Endothelial cell (in vitro differentiated cells): Measurements from ENCODE around the gene XPNPEP3. TPM values are rescaled to one million over a fixed set of nuclear protein-coding genes. Genes with fewer than 3 reads are reported as not detected.
A peak's percentile ranks its signal among the peaks of the same experiment; 100 is the strongest.

ENCODE experiments used
- DNase-seq: peaks from one replicate; pipeline ENCODE4 v3.0.0; 2021; ENCODE audit warnings: low spot score
- H3K27ac Mint-ChIP-seq: one replicate; pipeline ENCODE4 v1.8.0; 2021; ENCODE audit warnings: mixed read lengths, inconsistent platforms; ENCODE audit not compliant: unreplicated experiment
- H3K27me3 Mint-ChIP-seq: one replicate; pipeline ENCODE4 v1.8.0; 2021; ENCODE audit warnings: mild to moderate bottlenecking, moderate library complexity, mixed read lengths, inconsistent platforms; ENCODE audit not compliant: unreplicated experiment
- H3K36me3 Mint-ChIP-seq: one replicate; pipeline ENCODE4 v1.8.0; 2021; ENCODE audit warnings: mild to moderate bottlenecking, low read depth, mixed read lengths, inconsistent platforms; ENCODE audit not compliant: unreplicated experiment
- H3K4me1 Mint-ChIP-seq: one replicate; pipeline ENCODE4 v1.8.0; 2021; ENCODE audit warnings: mild to moderate bottlenecking, mixed read lengths, inconsistent platforms; ENCODE audit not compliant: unreplicated experiment
- H3K4me3 Mint-ChIP-seq: one replicate; pipeline ENCODE4 v1.8.0; 2021; ENCODE audit warnings: mild to moderate bottlenecking, mixed read lengths, inconsistent platforms; ENCODE audit not compliant: unreplicated experiment
- H3K9me3 Mint-ChIP-seq: one replicate; pipeline ENCODE4 v1.8.0; 2021; ENCODE audit warnings: mixed read lengths, inconsistent platforms; ENCODE audit not compliant: unreplicated experiment
- total RNA-seq: library from RNA; stranded (reverse); fragmentation: NEBNext Ultra II Directional; extraction: Animal tissue kit (Norgen Biotek cat#: 25700); gene quantifications from one replicate; pipeline ENCODE4 v1.2.1, GENCODE V29; 2021; ENCODE audit not compliant: unreplicated experiment
- TF ChIP-seq, protein P1 (sequence below): fragments of 200-600 bp; sonication (generic); IDR thresholded peaks from one replicate; pipeline ENCODE4 v1.5.0; 2021; ENCODE audit warnings: antibody characterized with exemption; ENCODE audit not compliant: unreplicated experiment

Gene XPNPEP3
- total RNA-seq, 1 donor from 2014 or later: 23.5 TPM

DNA sequence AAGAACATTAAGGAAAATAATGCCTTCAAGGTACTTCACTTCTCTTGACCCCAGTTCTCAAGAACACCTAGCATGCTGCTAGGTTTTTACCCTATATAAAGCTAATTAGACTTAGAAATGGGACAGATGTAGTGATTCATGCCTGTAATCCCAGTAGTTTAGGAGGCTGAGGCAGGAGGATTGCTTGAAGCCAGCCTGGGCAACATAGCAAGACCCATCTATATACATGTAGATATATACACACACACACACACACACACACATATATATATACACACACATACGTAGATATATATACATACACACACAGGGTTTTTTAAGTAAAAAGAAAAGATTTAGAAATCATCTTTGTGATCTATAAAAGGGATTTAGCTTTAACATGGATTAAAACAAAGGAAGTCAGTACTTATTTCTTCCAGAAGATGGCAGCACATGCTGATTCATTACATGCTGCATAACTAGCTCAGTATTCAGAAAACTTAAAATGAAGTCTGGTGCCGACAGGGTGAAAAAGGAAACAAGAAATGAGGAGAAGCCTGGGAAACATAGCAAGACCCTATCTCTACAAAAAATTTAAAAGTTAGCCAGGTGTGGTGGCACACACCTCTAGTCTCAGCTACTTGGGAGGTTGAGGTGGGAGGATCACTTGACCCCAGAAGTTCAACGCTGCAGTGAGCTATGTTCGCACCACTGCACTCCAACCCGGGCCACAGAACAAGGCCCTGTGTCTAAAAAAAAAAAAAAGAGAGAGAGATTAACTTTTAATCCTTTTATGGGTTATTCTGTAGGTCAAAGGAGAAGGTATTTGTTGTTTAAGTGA lies 65.7 kb downstream of the XPNPEP3 start:
- DNase-seq: peak; percentile 19
- Mint-ChIP-seq H3K36me3 (peaks cover 15% of the 10 kb centered on the region), H3K27me3 (peaks cover 3% of the 10 kb centered on the region), H3K27ac (peak overlapping the region; percentile 52), H3K9me3 (no peaks in the 10 kb centered on the region), H3K4me3 (no peak overlapping the region), H3K4me1 (peaks cover 14% of the 10 kb centered on the region)
- TF ChIP-seq, protein P1, sequence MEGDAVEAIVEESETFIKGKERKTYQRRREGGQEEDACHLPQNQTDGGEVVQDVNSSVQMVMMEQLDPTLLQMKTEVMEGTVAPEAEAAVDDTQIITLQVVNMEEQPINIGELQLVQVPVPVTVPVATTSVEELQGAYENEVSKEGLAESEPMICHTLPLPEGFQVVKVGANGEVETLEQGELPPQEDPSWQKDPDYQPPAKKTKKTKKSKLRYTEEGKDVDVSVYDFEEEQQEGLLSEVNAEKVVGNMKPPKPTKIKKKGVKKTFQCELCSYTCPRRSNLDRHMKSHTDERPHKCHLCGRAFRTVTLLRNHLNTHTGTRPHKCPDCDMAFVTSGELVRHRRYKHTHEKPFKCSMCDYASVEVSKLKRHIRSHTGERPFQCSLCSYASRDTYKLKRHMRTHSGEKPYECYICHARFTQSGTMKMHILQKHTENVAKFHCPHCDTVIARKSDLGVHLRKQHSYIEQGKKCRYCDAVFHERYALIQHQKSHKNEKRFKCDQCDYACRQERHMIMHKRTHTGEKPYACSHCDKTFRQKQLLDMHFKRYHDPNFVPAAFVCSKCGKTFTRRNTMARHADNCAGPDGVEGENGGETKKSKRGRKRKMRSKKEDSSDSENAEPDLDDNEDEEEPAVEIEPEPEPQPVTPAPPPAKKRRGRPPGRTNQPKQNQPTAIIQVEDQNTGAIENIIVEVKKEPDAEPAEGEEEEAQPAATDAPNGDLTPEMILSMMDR: peak; percentile 71

DNA sequence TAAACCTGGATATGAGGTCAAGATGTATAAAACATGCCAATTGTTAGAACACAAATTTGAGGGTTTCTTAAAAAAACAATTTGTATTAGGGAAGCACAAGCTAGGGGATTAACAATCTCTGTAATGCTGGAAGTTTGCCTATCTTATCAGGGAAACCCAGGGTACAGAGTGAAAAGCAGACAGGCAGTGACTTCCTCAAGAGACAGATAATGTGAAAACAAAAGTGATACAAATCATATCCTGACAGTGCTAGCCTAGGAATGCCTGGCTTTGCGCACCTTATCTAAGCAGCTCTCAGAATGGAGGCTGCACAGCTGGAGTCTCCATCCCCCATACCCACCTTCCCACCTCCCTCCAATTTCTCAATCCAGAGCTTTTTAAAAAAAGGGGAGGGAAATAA lies 71.7 kb downstream of the XPNPEP3 start:
- Mint-ChIP-seq H3K27me3 (peaks cover 2% of the 10 kb centered on the region), H3K9me3 (no peaks in the 10 kb centered on the region), H3K27ac (peak overlapping the region; percentile 92), H3K4me3 (no peak overlapping the region), H3K4me1 (peaks cover 20% of the 10 kb centered on the region), H3K36me3 (peaks cover 10% of the 10 kb centered on the region)
- TF ChIP-seq, protein P1: no peak
- DNase-seq: peak; percentile 40

DNA sequence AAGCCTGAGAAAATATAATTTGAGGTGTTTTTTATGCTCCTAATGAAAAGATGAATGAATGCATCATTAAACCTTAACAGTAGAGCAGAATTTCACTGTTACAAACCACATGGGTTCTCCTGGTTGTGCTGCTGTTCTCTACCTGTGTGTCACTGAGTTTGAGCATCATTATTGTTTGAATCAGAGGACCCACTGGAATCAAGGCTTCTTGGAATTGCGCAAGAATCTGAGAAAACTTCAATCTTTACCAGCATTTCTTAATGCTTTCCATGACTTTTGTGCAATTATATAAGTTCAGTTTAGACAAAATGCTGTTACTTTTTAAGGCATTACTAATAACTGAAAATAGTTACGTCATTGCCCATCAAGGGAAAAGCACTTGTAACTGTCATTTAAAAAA lies 75.4 kb downstream of the XPNPEP3 start:
- H3K9me3 Mint-ChIP-seq: no peaks in the 10 kb centered on the region

DNA sequence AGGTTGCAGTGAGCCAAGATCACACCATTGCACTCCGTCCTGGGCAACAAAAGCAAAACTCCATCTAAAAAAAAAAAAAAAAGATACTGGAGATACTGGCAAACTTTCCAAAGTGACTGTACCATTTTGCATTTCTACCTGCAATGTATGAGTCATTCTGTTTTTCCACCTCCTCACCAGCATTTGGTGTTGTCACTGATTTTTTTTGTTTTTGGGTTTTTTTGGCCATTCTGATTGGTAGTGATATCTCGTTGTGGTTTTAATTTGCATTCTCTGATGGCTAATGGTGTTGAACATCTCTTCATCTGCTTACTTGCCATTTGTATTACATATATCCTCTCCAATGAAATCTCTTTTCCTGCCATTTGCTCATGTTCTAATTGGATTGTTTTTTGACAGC lies 82.3 kb downstream of the XPNPEP3 start:
- no peaks in the 10 kb centered on the region for H3K27me3 Mint-ChIP-seq
- no peak for DNase-seq
- H3K36me3 Mint-ChIP-seq: no peaks in the 10 kb centered on the region
- TF ChIP-seq, protein P1: no peak
- H3K9me3 Mint-ChIP-seq: no peaks in the 10 kb centered on the region
- no peak overlapping the region for H3K27ac Mint-ChIP-seq
- no peaks in the 10 kb centered on the region for H3K4me1 Mint-ChIP-seq
- H3K4me3 Mint-ChIP-seq: no peak overlapping the region

More for the DNA sequence above, 75.4 kb downstream of the XPNPEP3 start:
- peaks cover 10% of the 10 kb centered on the region for H3K4me1 Mint-ChIP-seq
- H3K4me3 Mint-ChIP-seq: no peak overlapping the region
- TF ChIP-seq, protein P1: no peak
- H3K27me3 Mint-ChIP-seq: peaks cover 2% of the 10 kb centered on the region
- no peak for DNase-seq
- H3K36me3 Mint-ChIP-seq: no peaks in the 10 kb centered on the region
- H3K27ac Mint-ChIP-seq: no peak overlapping the region
